ENCODE measurements around the gene THADA.

GRCh38 chr2:43379494-43379893 lies 216.3 kb downstream of the THADA start:
- TF ChIP-seq CTCF (IDR thresholded peaks at IDR 0.05), result no peak
- no peak for TF ChIP-seq POLR2A (IDR thresholded peaks at IDR 0.05)
- TF ChIP-seq EP300 (IDR thresholded peaks at IDR 0.05), result no peak
